ENCODE results near the gene ARHGEF28. TPM values are rescaled to one million over a fixed set of nuclear protein-coding genes. Genes with fewer than 3 reads are reported as not detected.
A peak's percentile ranks its signal among the peaks of the same experiment; 100 is the strongest.

ARHGEF28 gene
- total RNA-seq, 1 donor from 2014 or later: 44.9 TPM

DNA sequence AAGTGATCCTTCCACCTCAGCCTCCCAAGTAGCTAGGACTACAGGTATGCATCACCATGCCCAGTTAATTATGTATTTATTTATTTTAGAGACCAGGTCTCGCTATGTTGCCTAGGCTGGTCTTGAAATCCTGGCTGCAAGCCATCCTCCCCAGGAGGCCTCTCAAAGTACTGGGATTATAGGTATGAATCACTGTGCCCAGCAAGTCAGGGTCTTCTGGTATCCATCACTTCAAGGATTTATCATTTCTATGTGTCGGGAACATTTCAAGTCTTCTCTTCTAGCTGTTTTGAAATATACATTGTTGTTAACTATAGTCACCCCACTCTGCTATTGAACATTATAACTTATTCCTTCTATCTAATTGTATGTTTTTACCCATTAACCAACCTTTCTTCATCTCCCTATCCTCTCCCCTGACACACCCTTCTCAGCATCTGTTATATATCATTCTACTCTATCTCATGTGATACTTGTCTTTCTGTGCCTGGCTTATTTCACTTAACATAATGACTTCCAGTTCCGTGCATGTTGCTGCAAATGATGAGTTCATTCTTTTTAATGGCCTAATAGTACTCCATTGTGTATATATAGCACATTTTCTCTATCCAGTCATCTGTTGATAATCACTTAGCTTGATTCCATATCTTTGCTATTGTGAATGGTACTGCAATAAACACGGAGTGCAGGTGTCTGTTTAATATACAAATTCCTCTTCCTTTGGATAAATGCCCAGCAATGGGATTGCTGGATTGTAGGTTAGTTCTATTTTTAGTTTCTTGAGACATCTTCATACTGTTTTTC, 34.1 kb upstream of the ARHGEF28 start:
- peak overlapping the region; percentile 39 for H3K27ac Mint-ChIP-seq (ENCODE audit: unreplicated experiment)
- no peak overlapping the region for H3K4me3 Mint-ChIP-seq (ENCODE audit: unreplicated experiment)
- H3K36me3 Mint-ChIP-seq (ENCODE audit: unreplicated experiment): no peaks in the 10 kb centered on the region
- no peak for DNase-seq (ENCODE audit: extremely low spot score, unreplicated experiment)
- TF ChIP-seq, protein P1, sequence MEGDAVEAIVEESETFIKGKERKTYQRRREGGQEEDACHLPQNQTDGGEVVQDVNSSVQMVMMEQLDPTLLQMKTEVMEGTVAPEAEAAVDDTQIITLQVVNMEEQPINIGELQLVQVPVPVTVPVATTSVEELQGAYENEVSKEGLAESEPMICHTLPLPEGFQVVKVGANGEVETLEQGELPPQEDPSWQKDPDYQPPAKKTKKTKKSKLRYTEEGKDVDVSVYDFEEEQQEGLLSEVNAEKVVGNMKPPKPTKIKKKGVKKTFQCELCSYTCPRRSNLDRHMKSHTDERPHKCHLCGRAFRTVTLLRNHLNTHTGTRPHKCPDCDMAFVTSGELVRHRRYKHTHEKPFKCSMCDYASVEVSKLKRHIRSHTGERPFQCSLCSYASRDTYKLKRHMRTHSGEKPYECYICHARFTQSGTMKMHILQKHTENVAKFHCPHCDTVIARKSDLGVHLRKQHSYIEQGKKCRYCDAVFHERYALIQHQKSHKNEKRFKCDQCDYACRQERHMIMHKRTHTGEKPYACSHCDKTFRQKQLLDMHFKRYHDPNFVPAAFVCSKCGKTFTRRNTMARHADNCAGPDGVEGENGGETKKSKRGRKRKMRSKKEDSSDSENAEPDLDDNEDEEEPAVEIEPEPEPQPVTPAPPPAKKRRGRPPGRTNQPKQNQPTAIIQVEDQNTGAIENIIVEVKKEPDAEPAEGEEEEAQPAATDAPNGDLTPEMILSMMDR (IDR thresholded peaks at IDR 0.05): no peak
- peaks cover 29% of the 10 kb centered on the region for H3K4me1 Mint-ChIP-seq (ENCODE audit: unreplicated experiment)
- no peaks in the 10 kb centered on the region for H3K9me3 Mint-ChIP-seq (ENCODE audit: unreplicated experiment)
- no peaks in the 10 kb centered on the region for H3K27me3 Mint-ChIP-seq (ENCODE audit: unreplicated experiment)

DNA sequence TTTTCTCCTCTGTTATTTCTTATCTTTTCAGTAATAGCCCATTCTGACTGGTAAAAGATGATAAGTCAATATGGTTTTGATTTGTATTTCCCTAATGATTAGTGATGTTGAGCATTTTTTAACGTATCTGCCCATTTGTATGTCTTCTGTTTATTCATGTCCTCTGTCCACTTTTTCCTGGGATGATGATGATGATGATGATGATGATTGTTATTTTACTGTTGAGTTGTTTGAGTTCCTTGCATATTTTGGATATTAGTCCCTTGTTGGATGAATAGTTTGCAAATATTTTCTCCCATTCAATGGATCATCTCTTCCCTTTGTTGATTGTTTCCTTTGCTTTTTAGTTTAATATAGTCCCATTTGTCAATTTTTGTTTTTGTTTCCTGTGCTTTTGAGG, 33.4 kb upstream of the ARHGEF28 start:
- DNase-seq (ENCODE audit: extremely low spot score, unreplicated experiment): no peak
- H3K27ac Mint-ChIP-seq (ENCODE audit: unreplicated experiment): peak overlapping the region; percentile 39
- H3K36me3 Mint-ChIP-seq (ENCODE audit: unreplicated experiment): no peaks in the 10 kb centered on the region
- H3K4me1 Mint-ChIP-seq (ENCODE audit: unreplicated experiment): peaks cover 29% of the 10 kb centered on the region
- no peaks in the 10 kb centered on the region for H3K9me3 Mint-ChIP-seq (ENCODE audit: unreplicated experiment)
- H3K4me3 Mint-ChIP-seq (ENCODE audit: unreplicated experiment): no peak overlapping the region
- TF ChIP-seq, protein P1 (IDR thresholded peaks at IDR 0.05): no peak
- no peaks in the 10 kb centered on the region for H3K27me3 Mint-ChIP-seq (ENCODE audit: unreplicated experiment)

DNA sequence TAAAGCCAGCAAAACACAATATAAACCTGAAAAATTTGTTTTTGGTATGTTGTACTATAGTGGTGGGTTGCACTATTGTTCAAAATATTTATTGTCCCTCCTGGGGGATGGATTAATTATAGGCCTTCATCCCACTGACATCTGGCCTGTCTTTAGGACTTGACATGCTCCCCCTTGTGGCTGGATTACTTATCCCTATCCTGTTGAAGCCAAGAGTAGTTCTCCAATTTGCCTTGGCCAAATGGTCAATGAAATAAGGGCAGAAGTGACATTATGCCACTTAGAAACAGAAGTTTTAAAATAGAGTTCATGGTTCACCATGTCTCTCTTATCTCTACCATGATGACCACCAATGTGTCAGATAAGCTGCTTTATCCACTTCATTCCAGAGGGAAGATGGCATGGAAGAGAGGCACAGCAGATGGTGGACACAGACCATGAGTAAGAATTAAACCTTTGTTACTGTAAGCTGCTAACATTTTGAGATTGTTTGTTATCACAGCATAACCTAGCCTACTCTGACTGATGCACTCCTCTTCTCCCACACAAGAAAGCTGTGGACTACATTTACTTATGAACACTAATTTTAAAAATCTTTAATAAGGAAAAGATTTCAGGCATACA, 29.2 kb upstream of the ARHGEF28 start:
- peaks cover 22% of the 10 kb centered on the region for H3K4me1 Mint-ChIP-seq (ENCODE audit: unreplicated experiment)
- H3K4me3 Mint-ChIP-seq (ENCODE audit: unreplicated experiment): no peak overlapping the region
- H3K27ac Mint-ChIP-seq (ENCODE audit: unreplicated experiment): no peak overlapping the region
- TF ChIP-seq, protein P1 (IDR thresholded peaks at IDR 0.05): peak; percentile 52
- DNase-seq (ENCODE audit: extremely low spot score, unreplicated experiment): no peak
- peaks cover 5% of the 10 kb centered on the region for H3K36me3 Mint-ChIP-seq (ENCODE audit: unreplicated experiment)
- H3K27me3 Mint-ChIP-seq (ENCODE audit: unreplicated experiment): no peaks in the 10 kb centered on the region
- peaks cover 13% of the 10 kb centered on the region for H3K9me3 Mint-ChIP-seq (ENCODE audit: unreplicated experiment)

DNA sequence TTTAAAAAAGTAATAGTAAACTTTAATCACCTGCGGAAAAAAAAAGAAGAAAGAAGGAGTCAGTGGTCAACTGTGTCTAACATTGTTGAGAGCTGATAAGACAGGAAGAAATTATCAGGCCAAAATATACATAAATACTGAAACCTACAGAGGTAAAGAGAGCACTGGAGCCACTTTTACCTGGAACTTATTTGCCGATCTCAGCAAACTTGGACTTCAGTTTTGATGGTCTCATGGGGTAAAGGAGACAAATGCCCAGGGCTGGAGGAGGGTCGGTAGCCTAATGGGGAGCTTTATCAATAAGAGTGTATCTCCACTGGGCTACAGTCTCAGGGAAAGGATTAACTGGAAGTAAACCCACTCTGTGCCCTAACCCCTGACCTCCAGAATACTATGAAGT, 26.6 kb upstream of the ARHGEF28 start:
- H3K36me3 Mint-ChIP-seq (ENCODE audit: unreplicated experiment): peaks cover 9% of the 10 kb centered on the region
- no peak for DNase-seq (ENCODE audit: extremely low spot score, unreplicated experiment)
- peaks cover 19% of the 10 kb centered on the region for H3K9me3 Mint-ChIP-seq (ENCODE audit: unreplicated experiment)
- H3K27me3 Mint-ChIP-seq (ENCODE audit: unreplicated experiment): no peaks in the 10 kb centered on the region
- H3K4me3 Mint-ChIP-seq (ENCODE audit: unreplicated experiment): no peak overlapping the region
- peaks cover 13% of the 10 kb centered on the region for H3K4me1 Mint-ChIP-seq (ENCODE audit: unreplicated experiment)
- TF ChIP-seq, protein P1 (IDR thresholded peaks at IDR 0.05): no peak
- no peak overlapping the region for H3K27ac Mint-ChIP-seq (ENCODE audit: unreplicated experiment)

DNA sequence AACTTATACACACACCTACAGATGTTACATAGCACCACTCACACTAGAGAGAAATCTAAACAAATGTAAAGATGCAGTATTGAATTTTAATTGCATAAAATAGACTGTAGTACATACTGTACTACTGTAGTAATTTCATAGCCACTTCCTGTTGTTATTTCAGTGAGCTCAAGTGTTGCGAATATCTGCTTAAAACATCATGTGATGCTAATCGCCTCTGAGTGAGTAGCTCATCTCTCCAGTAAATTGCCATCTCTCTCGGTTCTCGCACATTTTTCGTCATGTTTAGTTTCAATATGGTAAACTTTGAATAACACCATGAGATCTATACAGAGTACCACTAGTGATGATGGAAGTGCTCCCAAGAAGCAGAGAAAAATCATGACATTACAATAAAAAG, 22.0 kb upstream of the ARHGEF28 start:
- H3K27ac Mint-ChIP-seq (ENCODE audit: unreplicated experiment): peak overlapping the region; percentile 93
- H3K4me3 Mint-ChIP-seq (ENCODE audit: unreplicated experiment): peak overlapping the region; percentile 33
- TF ChIP-seq, protein P1 (IDR thresholded peaks at IDR 0.05): no peak
- H3K9me3 Mint-ChIP-seq (ENCODE audit: unreplicated experiment): peaks cover 19% of the 10 kb centered on the region
- H3K36me3 Mint-ChIP-seq (ENCODE audit: unreplicated experiment): peaks cover 9% of the 10 kb centered on the region
- H3K27me3 Mint-ChIP-seq (ENCODE audit: unreplicated experiment): no peaks in the 10 kb centered on the region
- DNase-seq (ENCODE audit: extremely low spot score, unreplicated experiment): no peak
- H3K4me1 Mint-ChIP-seq (ENCODE audit: unreplicated experiment): peaks cover 44% of the 10 kb centered on the region

Measured in osteocyte (in vitro differentiated cells).